GM19043 (cell line): ENCODE results near the gene GHR.

Experiments
- ATAC-seq: cut with Tn5 transposase; IDR thresholded peaks from one replicate; pipeline ENCODE4 v1.9.1; 2021; ENCODE audit warnings: low read depth; ENCODE audit not compliant: unreplicated experiment

GHR gene

GRCh38 chr5:42595597-42595996, 172.4 kb downstream of the GHR start:
- no peak for ATAC-seq

GRCh38 chr5:42596817-42597216, 173.6 kb downstream of the GHR start:
- no peak for ATAC-seq

- no peak for ATAC-seq
These were observed 174.2 kb downstream of the GHR start for GRCh38 chr5:42597318-42597937.

- no peak for ATAC-seq
These were observed 175.1 kb downstream of the GHR start for GRCh38 chr5:42598311-42598710.

- no peak for ATAC-seq
These were observed 175.9 kb downstream of the GHR start for GRCh38 chr5:42599106-42599505.

GRCh38 chr5:42600441-42600840, 177.2 kb downstream of the GHR start:
- no peak for ATAC-seq

GRCh38 chr5:42604171-42604711, 181.0 kb downstream of the GHR start:
- no peak for ATAC-seq

- ATAC-seq = no peak
These were observed 182.3 kb downstream of the GHR start for GRCh38 chr5:42605490-42605889.

GRCh38 chr5:42606464-42606869, 183.2 kb downstream of the GHR start:
- no peak for ATAC-seq

- ATAC-seq = no peak
These were observed 188.2 kb downstream of the GHR start for GRCh38 chr5:42611437-42611836.

- no peak for ATAC-seq
These were observed 189.6 kb downstream of the GHR start for GRCh38 chr5:42612750-42613366.

GRCh38 chr5:42614509-42614908, 191.3 kb downstream of the GHR start:
- no peak for ATAC-seq

GRCh38 chr5:42620579-42621216, 197.5 kb downstream of the GHR start:
- no peak for ATAC-seq

- ATAC-seq = no peak
These were observed 198.0 kb downstream of the GHR start for GRCh38 chr5:42621242-42621641.

- no peak for ATAC-seq
These were observed 198.4 kb downstream of the GHR start for GRCh38 chr5:42621662-42622061.

- ATAC-seq = no peak
These were observed 201.7 kb downstream of the GHR start for GRCh38 chr5:42624912-42625311.

GRCh38 chr5:42626462-42626861, 203.2 kb downstream of the GHR start:
- ATAC-seq = no peak

- no peak for ATAC-seq
These were observed 205.6 kb downstream of the GHR start for GRCh38 chr5:42628821-42629220.

GRCh38 chr5:42629284-42629683, 206.0 kb downstream of the GHR start:
- no peak for ATAC-seq

- no peak for ATAC-seq
These were observed 208.0 kb downstream of the GHR start for GRCh38 chr5:42631241-42631640.

GRCh38 chr5:42632354-42632900, 209.2 kb downstream of the GHR start:
- no peak for ATAC-seq

GRCh38 chr5:42634575-42634974, 211.3 kb downstream of the GHR start:
- ATAC-seq = no peak
